ENCODE data around the gene DNAJC1.
"Not testable (repeated sequence)": the region's sequence is repeated elsewhere in the genome, so short reads cannot be mapped to it uniquely, and the experiment has no call there.

DNAJC1 gene

DNA sequence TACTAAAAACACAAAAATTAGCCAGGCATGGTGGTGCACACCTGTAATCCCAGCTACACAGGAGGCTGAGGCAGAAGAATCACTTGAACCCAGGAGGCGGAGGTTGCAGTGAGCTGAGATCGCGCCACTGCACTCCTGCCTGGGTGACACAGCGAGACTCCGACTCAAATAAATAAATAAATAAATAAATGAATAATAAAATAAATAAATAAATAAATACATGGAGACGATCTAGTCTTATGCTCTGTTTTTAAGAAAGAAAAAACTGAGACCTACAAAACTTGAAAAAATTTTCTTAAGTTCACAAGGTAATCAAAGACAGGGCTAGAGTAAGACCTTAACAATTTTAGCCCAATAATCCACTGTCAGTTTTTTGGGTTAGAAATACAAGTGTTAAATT, 181.3 kb downstream of the DNAJC1 start:
- not testable (repeated sequence) for FAIRE-seq

DNA sequence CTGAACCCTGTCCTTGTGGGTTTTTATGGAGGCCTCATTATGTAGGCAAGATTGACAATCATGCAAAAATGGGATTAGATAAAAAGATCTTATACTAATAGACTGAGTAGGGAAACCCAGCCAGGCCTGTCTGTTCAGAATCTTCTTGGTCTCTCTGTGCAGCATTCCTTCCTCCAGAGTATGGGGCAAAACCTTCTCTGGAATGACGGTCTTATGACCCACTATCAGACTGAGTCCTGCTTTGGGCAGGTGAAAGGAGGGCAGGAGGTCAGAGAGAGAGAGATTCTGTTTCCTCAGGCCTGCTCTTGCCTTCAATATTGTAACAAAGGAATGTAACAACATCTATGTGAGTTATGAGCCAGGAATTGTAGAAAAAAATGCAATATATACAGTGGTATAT, 182.6 kb downstream of the DNAJC1 start:
- FAIRE-seq: no peak

DNA sequence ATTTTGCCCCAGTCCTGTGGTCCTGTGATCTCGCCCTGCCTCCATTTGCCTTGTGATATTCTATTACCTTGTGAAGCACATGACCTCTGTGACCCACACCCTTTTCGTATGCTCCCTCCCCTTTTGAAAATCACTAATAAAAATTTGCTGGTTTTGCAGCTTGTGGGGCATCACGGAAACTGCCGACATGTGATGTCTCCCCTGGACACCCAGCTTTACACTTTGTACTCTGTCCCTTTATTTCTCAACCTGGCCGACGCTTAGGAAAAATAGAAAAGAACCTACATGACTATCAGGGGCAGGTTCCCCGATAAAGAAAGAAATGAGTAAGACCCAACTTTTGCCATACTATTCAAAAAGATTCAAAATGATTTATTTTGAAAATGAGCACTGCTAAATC, 185.1 kb downstream of the DNAJC1 start:
- FAIRE-seq: not testable (repeated sequence)

GRCh38 chr10:21814866-21815265, 188.7 kb downstream of the DNAJC1 start:
- no peak for FAIRE-seq

DNA sequence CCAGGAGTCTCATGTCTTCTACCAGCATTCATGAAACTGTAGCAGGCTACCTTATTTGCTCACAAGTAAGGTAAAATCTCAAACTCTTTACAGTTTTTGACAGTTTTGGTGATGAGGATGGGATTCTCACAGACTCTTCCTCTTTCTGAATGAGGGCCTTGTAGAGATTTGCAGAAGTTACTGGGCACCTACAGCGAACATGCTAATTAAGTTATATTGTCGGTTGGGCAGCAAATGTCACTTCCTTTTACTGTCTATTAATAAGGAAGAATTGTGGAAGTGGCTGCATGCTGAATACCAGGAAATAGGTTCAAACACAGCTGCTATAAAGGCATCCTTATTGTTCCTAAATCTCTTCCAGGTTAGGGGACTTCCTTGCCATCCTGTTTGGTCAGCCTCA, 189.6 kb downstream of the DNAJC1 start:
- FAIRE-seq: no peak

- no peak for FAIRE-seq
Observed at GRCh38 chr10:21811245-21811585, 192.3 kb downstream of the DNAJC1 start.

DNA sequence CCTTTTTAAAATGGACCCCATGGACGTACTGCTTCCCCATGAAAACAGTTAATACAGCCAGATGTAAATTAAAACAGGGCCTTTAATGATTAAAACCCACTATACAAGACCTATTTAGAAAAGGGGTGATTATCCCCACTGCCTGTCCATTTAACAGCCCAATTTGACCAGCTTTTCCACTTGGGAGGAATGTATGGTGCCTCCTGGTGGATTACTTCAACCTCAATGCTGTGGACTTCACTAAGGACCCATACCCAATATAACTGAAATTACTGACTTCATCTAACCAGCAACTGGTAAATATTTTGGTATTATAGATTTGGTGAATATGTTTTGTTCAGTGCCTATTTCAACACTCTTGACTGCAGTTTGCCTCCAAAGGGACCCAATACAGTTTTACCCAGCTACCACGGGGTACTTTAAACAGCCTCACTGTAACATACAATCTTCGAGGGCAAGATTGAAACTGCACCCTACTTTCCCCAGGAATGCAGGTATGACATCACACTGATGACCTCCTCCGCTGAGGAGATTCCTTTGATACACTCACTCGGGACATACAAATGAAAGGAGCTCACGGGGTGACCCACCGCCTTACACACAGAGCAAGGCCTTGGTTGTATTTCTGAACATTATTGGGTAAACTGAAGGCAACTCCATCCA, 192.8 kb downstream of the DNAJC1 start:
- no peak for FAIRE-seq

GRCh38 chr10:21808550-21808949, 195.0 kb downstream of the DNAJC1 start:
- no peak for FAIRE-seq

GRCh38 chr10:21807180-21807579, 196.3 kb downstream of the DNAJC1 start:
- no peak for FAIRE-seq

DNA sequence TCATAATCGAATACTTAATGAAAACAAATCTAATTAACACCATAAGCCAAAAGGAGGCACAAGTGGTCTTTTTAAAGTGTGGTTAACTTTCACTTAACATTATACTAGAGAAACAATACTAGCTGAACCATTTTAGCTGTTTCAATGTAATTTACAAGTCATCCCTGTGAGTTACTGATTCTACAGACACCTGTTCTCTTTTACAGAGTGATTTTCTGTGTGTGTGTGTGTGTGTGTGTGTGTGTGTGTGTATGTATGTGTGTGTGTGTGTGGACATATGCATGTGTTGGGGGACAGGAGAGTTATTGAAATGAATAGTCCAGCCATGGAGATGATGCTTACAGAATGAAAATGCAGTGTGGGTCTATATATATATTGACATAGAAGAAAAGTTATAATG, 200.2 kb downstream of the DNAJC1 start:
- no peak for FAIRE-seq

- no peak for FAIRE-seq
Observed at GRCh38 chr10:21801609-21802008, 201.9 kb downstream of the DNAJC1 start.

GRCh38 chr10:21797984-21798765, 205.4 kb downstream of the DNAJC1 start:
- FAIRE-seq: no peak

DNA sequence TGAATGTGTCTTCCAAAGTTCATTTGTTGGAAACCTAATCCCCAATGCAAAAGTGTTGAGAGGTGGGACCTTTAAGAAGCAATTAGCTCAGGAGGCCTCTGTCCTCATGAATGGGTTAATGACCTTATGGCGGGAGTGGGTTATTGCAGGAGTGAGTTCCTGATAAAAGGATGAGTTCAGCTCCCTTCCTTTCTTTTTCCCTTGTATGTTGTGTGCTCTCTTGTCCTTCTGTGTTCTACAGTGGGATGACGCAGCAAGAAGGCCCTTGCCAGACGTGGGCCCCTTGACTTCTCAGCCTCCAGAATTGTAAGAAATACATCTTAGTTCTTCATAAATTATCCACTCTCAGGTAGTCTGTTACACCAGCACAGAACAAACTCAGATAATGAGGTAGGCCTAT, 206.0 kb downstream of the DNAJC1 start:
- no peak for FAIRE-seq

DNA sequence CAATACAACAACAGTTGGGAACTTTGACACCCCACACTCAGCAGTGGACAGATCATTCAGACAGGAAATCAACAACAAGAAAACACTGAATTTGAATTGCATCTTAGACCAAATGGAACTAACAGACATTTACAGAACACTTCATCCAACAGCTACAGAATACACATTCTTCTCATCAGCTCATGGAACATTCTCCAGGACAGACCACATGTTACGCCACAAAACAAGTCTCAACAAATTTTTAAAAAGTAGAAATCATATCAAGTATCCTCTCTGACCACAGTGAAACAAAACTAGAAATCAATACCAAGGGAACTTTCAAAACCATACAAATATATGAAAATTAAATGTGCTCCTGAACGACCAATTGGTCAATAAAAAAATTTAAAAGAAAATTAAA, 212.3 kb downstream of the DNAJC1 start:
- FAIRE-seq: no peak

- no peak for FAIRE-seq
Observed at GRCh38 chr10:21776883-21777282, 226.6 kb downstream of the DNAJC1 start.

DNA sequence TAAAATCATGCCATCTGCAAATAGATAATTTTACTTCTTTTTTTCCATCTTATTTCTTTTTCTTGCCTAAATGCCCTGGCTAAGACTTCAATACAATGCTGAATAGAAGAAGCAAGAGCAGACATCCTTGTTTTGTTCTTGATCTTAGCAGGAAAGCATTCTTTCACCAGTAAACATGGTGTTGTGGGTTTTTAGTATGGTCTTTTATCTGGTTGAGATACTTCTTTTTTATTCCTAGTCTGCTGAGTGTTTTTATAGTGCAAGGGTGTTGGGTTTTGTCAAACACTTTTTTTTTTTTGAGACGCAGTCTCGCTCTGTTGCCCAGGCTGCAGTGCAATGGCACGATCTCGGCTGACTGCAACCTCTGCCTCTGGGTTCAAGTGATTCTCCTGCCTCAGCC, 232.3 kb downstream of the DNAJC1 start:
- no peak for FAIRE-seq

DNA sequence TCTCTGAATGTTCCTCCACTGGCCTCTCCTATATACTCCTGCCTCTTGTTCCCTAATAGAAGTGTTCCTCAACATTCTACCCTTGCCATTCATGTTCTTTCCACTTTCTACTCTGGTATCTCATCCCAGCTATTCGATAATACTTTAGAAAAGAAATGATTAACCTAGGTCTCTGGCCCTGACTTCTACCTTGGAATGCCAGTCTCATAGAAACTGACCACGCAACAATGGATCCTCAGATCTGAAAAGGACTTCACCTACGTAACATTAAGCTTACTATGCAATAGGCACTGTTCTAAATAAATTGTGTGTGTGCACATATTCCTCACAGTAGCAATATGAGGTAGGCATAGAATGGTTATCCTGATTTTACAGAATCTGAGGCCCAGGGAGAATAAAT, 234.5 kb downstream of the DNAJC1 start:
- no peak for FAIRE-seq

- no peak for FAIRE-seq
Observed at GRCh38 chr10:21764466-21765189, 238.9 kb downstream of the DNAJC1 start.

- no peak for FAIRE-seq
Observed at GRCh38 chr10:21760332-21760731, 243.2 kb downstream of the DNAJC1 start.

DNA sequence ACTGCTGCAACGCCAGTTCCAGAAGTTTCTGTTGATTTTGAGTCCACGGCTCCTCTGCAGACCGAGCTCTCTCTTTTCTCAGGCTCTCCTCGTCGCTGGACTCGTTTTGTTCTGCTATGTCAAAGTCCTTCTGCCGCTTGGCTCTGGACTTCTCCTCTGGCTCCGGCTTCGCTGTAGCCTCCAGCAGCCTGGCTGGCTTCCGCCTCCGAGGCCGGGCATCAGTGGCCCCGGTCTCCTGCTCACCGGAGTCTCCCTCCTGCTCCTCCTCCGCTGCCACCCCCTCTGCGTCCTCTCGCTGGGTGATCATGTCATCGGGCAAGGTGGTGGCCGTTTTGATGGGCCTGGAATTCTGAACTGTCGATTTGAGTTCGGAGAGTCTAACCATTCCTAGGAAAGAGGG, 244.3 kb downstream of the DNAJC1 start:
- FAIRE-seq: no peak

DNA sequence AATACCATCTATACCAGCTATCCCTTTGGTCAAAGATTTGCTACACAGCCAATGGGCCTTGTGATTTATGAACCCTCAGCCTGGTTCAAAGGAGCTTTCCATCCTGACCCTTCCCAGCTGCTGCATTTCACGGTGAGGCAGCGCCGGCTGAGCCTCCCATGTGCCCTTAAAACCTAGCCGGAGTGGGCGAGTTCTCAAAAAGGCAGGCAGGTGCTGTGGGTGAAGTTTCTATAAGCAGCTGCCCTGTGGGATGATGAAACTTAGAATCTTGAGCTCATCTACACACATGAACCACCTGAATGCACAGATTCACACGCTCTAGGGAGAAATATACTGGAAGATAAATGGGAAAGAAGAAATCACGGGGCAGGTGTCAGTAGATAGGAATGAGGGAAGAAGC, 244.8 kb downstream of the DNAJC1 start:
- FAIRE-seq: no peak

DNA sequence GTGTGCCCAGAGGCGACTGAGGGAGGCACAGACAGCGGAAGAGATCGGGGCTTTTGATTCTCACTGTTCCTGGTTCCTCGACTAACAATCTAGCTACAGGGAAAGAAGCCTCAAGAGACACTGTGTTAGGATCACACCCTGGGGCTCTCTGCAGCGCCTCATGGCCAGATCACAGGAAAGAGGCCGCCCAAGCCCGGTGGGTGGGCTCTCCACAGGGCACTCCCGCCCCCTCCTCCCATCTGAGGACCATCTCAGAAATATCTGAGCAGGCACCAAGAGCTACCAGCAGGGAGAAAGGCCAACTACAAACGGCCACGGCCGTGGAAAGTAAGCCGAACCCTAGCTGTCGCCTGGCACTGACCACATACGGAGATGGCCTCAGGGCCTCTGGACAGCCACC, 245.3 kb downstream of the DNAJC1 start:
- no peak for FAIRE-seq

DNA sequence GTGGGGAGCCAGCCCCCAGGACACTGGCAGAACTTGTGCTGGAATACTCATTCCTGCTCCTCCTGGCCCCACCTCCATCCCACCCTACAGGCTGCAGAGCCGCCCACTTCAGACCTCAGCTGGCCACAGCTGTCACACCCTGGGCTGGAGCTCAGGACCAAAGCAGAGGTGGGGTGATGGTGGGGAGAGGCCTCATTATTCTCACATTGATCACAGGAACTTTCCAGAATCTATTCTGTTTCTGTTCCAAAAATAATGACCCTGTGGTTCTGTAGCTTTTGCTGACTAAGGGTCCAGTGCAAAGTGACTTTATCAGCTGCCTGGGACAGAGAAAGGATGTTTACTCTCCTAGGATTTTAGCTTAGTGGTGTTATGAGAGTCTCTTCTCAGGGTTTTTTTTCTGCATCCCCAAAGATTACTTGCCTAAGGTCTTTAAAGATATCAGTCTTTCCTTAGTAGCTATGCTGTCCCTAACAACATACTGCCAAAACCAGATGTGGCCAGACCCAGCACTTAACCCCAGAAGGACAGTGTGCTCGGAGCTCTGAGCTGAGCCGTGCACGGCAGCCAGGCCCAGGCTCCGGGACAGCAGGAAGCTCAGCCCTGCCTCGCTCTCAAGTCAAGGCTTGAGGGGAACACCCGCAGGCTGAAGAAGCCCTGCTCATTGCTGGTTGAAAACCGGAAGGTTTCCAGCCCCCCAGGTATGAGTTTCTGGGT, 246.2 kb downstream of the DNAJC1 start:
- no peak for FAIRE-seq

DNA sequence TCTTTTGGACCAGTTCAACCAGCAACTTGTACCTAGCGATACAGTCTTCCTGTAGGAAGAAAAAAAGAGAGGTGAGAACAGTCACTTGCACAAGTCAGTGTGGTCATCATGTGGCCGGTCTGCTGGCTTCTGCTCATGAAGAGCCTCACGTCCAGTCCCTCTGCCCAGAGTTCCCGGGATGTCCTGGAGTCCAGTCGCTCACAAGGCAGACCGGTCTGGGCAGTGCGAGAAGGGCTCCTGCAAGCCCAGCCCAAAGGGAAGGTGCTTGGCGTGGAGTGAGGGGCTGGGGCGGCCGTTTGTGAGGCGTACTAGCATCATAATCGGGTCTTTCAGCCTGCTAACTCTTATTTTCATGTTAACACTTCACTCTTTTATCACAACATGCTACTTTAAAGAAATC, 246.8 kb downstream of the DNAJC1 start:
- FAIRE-seq: no peak
